Activated CD8-positive, alpha-beta memory T cell treated with anti-CD3 and anti-CD28 coated beads for 4 hours (primary cell): ENCODE results near the gene MINDY4.

ENCODE experiments used
- DNase-seq, 2 donors: peaks; one replicate each; pipeline ENCODE4 v3.0.0-alpha.2; 2020; ENCODE audit warnings: low read depth in 2 of 2

MINDY4 gene

GRCh38 chr7:30771174-30771879, at the start of gene MINDY4:
MINDY4 (plus strand) TSS chr7:30771417; CDS start chr7:30771494, 77 bp downstream.
- peak; percentile 24 to 30 for DNase-seq

- DNase-seq: no peak
Observed at GRCh38 chr7:30722187-30722586, 49.0 kb upstream of the MINDY4 start.

- DNase-seq: no peak
Observed at GRCh38 chr7:30722671-30723070, 48.5 kb upstream of the MINDY4 start.

- DNase-seq: no peak
Observed at GRCh38 chr7:30723776-30724175, 47.4 kb upstream of the MINDY4 start.

- DNase-seq: no peak
Observed at GRCh38 chr7:30726296-30727006, 44.8 kb upstream of the MINDY4 start.

- peak; percentile 12 for DNase-seq
Observed at GRCh38 chr7:30727061-30727945, 43.9 kb upstream of the MINDY4 start.

- DNase-seq: no peak
Observed at GRCh38 chr7:30728591-30729100, 42.6 kb upstream of the MINDY4 start.

GRCh38 chr7:30729642-30730041, 41.6 kb upstream of the MINDY4 start:
- no peak for DNase-seq

GRCh38 chr7:30730097-30730496, 41.1 kb upstream of the MINDY4 start:
- no peak for DNase-seq

- DNase-seq: no peak
Observed at GRCh38 chr7:30730996-30731395, 40.2 kb upstream of the MINDY4 start.

GRCh38 chr7:30731581-30731980, 39.6 kb upstream of the MINDY4 start:
- no peak for DNase-seq

GRCh38 chr7:30732606-30733005, 38.6 kb upstream of the MINDY4 start:
- no peak for DNase-seq

- no peak for DNase-seq
Observed at GRCh38 chr7:30733216-30733615, 38.0 kb upstream of the MINDY4 start.

GRCh38 chr7:30733691-30734090, 37.5 kb upstream of the MINDY4 start:
- DNase-seq: no peak

- DNase-seq: no peak
Observed at GRCh38 chr7:30734497-30734896, 36.7 kb upstream of the MINDY4 start.

GRCh38 chr7:30735631-30736030, 35.6 kb upstream of the MINDY4 start:
- no peak for DNase-seq

- DNase-seq: no peak
Observed at GRCh38 chr7:30736291-30736690, 34.9 kb upstream of the MINDY4 start.

GRCh38 chr7:30738026-30738915, 32.9 kb upstream of the MINDY4 start:
- no peak for DNase-seq

- DNase-seq: no peak
Observed at GRCh38 chr7:30739691-30740090, 31.5 kb upstream of the MINDY4 start.

GRCh38 chr7:30740417-30741181, 30.6 kb upstream of the MINDY4 start:
- DNase-seq: peak; percentile 41 to 44
